LNCAP (cell line): ENCODE data around the gene MEOX1.

Source experiments
- CTCF ChIP-seq: fragments of 450-650 bp; IDR thresholded peaks from 2 replicates; pipeline ENCODE4 v1.5.1; 2017; ENCODE audit warnings: mild to moderate bottlenecking

Gene MEOX1

GRCh38 chr17:43620147-43620546 lies 41.6 kb downstream of the MEOX1 start:
- no peak for TF ChIP-seq CTCF

GRCh38 chr17:43619705-43620104 lies 42.0 kb downstream of the MEOX1 start:
- no peak for TF ChIP-seq CTCF

GRCh38 chr17:43618276-43618675 lies 43.4 kb downstream of the MEOX1 start:
- TF ChIP-seq CTCF, result no peak

- no peak for TF ChIP-seq CTCF
These were observed 44.9 kb downstream of the MEOX1 start for GRCh38 chr17:43616852-43617251.

GRCh38 chr17:43616421-43616820 lies 45.3 kb downstream of the MEOX1 start:
- no peak for TF ChIP-seq CTCF

GRCh38 chr17:43616029-43616351 lies 45.7 kb downstream of the MEOX1 start:
- no peak for TF ChIP-seq CTCF

- no peak for TF ChIP-seq CTCF
These were observed 46.2 kb downstream of the MEOX1 start for GRCh38 chr17:43615330-43616028.

- no peak for TF ChIP-seq CTCF
These were observed 47.2 kb downstream of the MEOX1 start for GRCh38 chr17:43614561-43614960.
